Measurements from ENCODE around the gene LIMS1.

LIMS1 gene

GRCh38 chr2:108612514-108613183, 78.4 kb downstream of the LIMS1 start:
- Histone ChIP-seq H3K27me3 (ENCODE audit: control insufficient read depth, insufficient read depth, low read length) (no peaks in the 10 kb centered on the region), H3K27ac (ENCODE audit: low read length) (no peak overlapping the region), H3K4me3 (ENCODE audit: low read length) (no peak overlapping the region), H3K9me3 (ENCODE audit: control insufficient read depth, insufficient read depth, low read length) (no peaks in the 10 kb centered on the region), H3K4me1 (ENCODE audit: control insufficient read depth, insufficient read depth, low read length) (peaks cover 1% of the 10 kb centered on the region; the same call in 1 of the 2 replicates), H3K36me3 (ENCODE audit: control insufficient read depth, insufficient read depth, low read length) (no peaks in the 10 kb centered on the region)
- no peak for DNase-seq (ENCODE audit: low read depth, low spot score)
- WGBS (ENCODE audit: insufficient coverage, insufficient read length), result no CpG with 5 or more reads among the region's 10 CpGs

- no CpG with 5 or more reads among the region's 9 CpGs for WGBS (ENCODE audit: insufficient coverage, insufficient read length)
- no peaks in the 10 kb centered on the region for H3K9me3 ChIP-seq (ENCODE audit: control insufficient read depth, insufficient read depth, low read length)
- H3K27ac ChIP-seq (ENCODE audit: low read length), result no peak overlapping the region
- H3K36me3 ChIP-seq (ENCODE audit: control insufficient read depth, insufficient read depth, low read length), result no peaks in the 10 kb centered on the region
- no peak for DNase-seq (ENCODE audit: low read depth, low spot score)
- H3K27me3 ChIP-seq (ENCODE audit: control insufficient read depth, insufficient read depth, low read length), result no peaks in the 10 kb centered on the region
- peaks cover 1% of the 10 kb centered on the region; the same call in 1 of the 2 replicates for H3K4me1 ChIP-seq (ENCODE audit: control insufficient read depth, insufficient read depth, low read length)
- H3K4me3 ChIP-seq (ENCODE audit: low read length), result no peak overlapping the region
Measured at GRCh38 chr2:108613261-108614042, 79.2 kb downstream of the LIMS1 start.

GRCh38 chr2:108614043-108614545, 79.8 kb downstream of the LIMS1 start:
- no CpG with 5 or more reads among the region's 8 CpGs for WGBS (ENCODE audit: insufficient coverage, insufficient read length)
- H3K27ac ChIP-seq (ENCODE audit: low read length), result no peak overlapping the region
- no peaks in the 10 kb centered on the region for H3K9me3 ChIP-seq (ENCODE audit: control insufficient read depth, insufficient read depth, low read length)
- DNase-seq (ENCODE audit: low read depth, low spot score), result no peak
- H3K4me3 ChIP-seq (ENCODE audit: low read length), result no peak overlapping the region
- H3K4me1 ChIP-seq (ENCODE audit: control insufficient read depth, insufficient read depth, low read length), result peaks cover 1% of the 10 kb centered on the region; the same call in 1 of the 2 replicates
- no peaks in the 10 kb centered on the region for H3K36me3 ChIP-seq (ENCODE audit: control insufficient read depth, insufficient read depth, low read length)
- H3K27me3 ChIP-seq (ENCODE audit: control insufficient read depth, insufficient read depth, low read length), result no peaks in the 10 kb centered on the region

- DNase-seq (ENCODE audit: low read depth, low spot score), result no peak
- Histone ChIP-seq H3K27ac (ENCODE audit: low read length) (no peak overlapping the region), H3K9me3 (ENCODE audit: control insufficient read depth, insufficient read depth, low read length) (no peaks in the 10 kb centered on the region), H3K36me3 (ENCODE audit: control insufficient read depth, insufficient read depth, low read length) (no peaks in the 10 kb centered on the region), H3K27me3 (ENCODE audit: control insufficient read depth, insufficient read depth, low read length) (no peaks in the 10 kb centered on the region), H3K4me1 (ENCODE audit: control insufficient read depth, insufficient read depth, low read length) (no peaks in the 10 kb centered on the region), H3K4me3 (ENCODE audit: low read length) (no peak overlapping the region)
- WGBS (ENCODE audit: insufficient coverage, insufficient read length), result 100% methylated on average over 2 of the region's 4 CpGs
Measured at GRCh38 chr2:108614659-108615058, 80.4 kb downstream of the LIMS1 start.

GRCh38 chr2:108615480-108616090, 81.3 kb downstream of the LIMS1 start:
- Histone ChIP-seq H3K9me3 (ENCODE audit: control insufficient read depth, insufficient read depth, low read length) (no peaks in the 10 kb centered on the region), H3K4me1 (ENCODE audit: control insufficient read depth, insufficient read depth, low read length) (no peaks in the 10 kb centered on the region; the same call in 1 of the 2 replicates), H3K36me3 (ENCODE audit: control insufficient read depth, insufficient read depth, low read length) (no peaks in the 10 kb centered on the region), H3K4me3 (ENCODE audit: low read length) (no peak overlapping the region), H3K27ac (ENCODE audit: low read length) (no peak overlapping the region), H3K27me3 (ENCODE audit: control insufficient read depth, insufficient read depth, low read length) (no peaks in the 10 kb centered on the region)
- no CpG with 5 or more reads among the region's 2 CpGs for WGBS (ENCODE audit: insufficient coverage, insufficient read length)
- DNase-seq (ENCODE audit: low read depth, low spot score), result no peak

- no peak overlapping the region for H3K27ac ChIP-seq (ENCODE audit: low read length)
- H3K4me3 ChIP-seq (ENCODE audit: low read length), result no peak overlapping the region
- H3K36me3 ChIP-seq (ENCODE audit: control insufficient read depth, insufficient read depth, low read length), result no peaks in the 10 kb centered on the region
- H3K4me1 ChIP-seq (ENCODE audit: control insufficient read depth, insufficient read depth, low read length), result no peaks in the 10 kb centered on the region; the same call in 1 of the 2 replicates
- no peaks in the 10 kb centered on the region for H3K9me3 ChIP-seq (ENCODE audit: control insufficient read depth, insufficient read depth, low read length)
- WGBS (ENCODE audit: insufficient coverage, insufficient read length), result no CpG with 5 or more reads among the region's 5 CpGs
- DNase-seq (ENCODE audit: low read depth, low spot score), result no peak
- no peaks in the 10 kb centered on the region for H3K27me3 ChIP-seq (ENCODE audit: control insufficient read depth, insufficient read depth, low read length)
Measured at GRCh38 chr2:108616318-108616717, 82.0 kb downstream of the LIMS1 start.

- Histone ChIP-seq H3K27ac (ENCODE audit: low read length) (no peak overlapping the region), H3K4me3 (ENCODE audit: low read length) (no peak overlapping the region), H3K9me3 (ENCODE audit: control insufficient read depth, insufficient read depth, low read length) (no peaks in the 10 kb centered on the region), H3K36me3 (ENCODE audit: control insufficient read depth, insufficient read depth, low read length) (no peaks in the 10 kb centered on the region), H3K27me3 (ENCODE audit: control insufficient read depth, insufficient read depth, low read length) (no peaks in the 10 kb centered on the region), H3K4me1 (ENCODE audit: control insufficient read depth, insufficient read depth, low read length) (no peaks in the 10 kb centered on the region; the same call in 1 of the 2 replicates)
- no peak for DNase-seq (ENCODE audit: low read depth, low spot score)
- WGBS (ENCODE audit: insufficient coverage, insufficient read length), result no CpG with 5 or more reads among the region's 2 CpGs
Measured at GRCh38 chr2:108616751-108617161, 82.5 kb downstream of the LIMS1 start.

GRCh38 chr2:108617617-108618016, 83.3 kb downstream of the LIMS1 start:
- WGBS (ENCODE audit: insufficient coverage, insufficient read length), result no CpG with 5 or more reads among the region's 2 CpGs
- Histone ChIP-seq H3K27me3 (ENCODE audit: control insufficient read depth, insufficient read depth, low read length) (no peaks in the 10 kb centered on the region), H3K36me3 (ENCODE audit: control insufficient read depth, insufficient read depth, low read length) (no peaks in the 10 kb centered on the region), H3K9me3 (ENCODE audit: control insufficient read depth, insufficient read depth, low read length) (no peaks in the 10 kb centered on the region), H3K4me1 (ENCODE audit: control insufficient read depth, insufficient read depth, low read length) (no peaks in the 10 kb centered on the region; the same call in 1 of the 2 replicates), H3K4me3 (ENCODE audit: low read length) (no peak overlapping the region), H3K27ac (ENCODE audit: low read length) (no peak overlapping the region)
- no peak for DNase-seq (ENCODE audit: low read depth, low spot score)

GRCh38 chr2:108619925-108620620, 85.8 kb downstream of the LIMS1 start:
- H3K4me3 ChIP-seq (ENCODE audit: low read length), result no peak overlapping the region
- DNase-seq (ENCODE audit: low read depth, low spot score), result no peak
- no peaks in the 10 kb centered on the region; the same call in 1 of the 2 replicates for H3K4me1 ChIP-seq (ENCODE audit: control insufficient read depth, insufficient read depth, low read length)
- no peak overlapping the region for H3K27ac ChIP-seq (ENCODE audit: low read length)
- WGBS (ENCODE audit: insufficient coverage, insufficient read length), result no CpG with 5 or more reads among the region's 8 CpGs
- no peaks in the 10 kb centered on the region for H3K27me3 ChIP-seq (ENCODE audit: control insufficient read depth, insufficient read depth, low read length)
- H3K9me3 ChIP-seq (ENCODE audit: control insufficient read depth, insufficient read depth, low read length), result no peaks in the 10 kb centered on the region
- no peaks in the 10 kb centered on the region for H3K36me3 ChIP-seq (ENCODE audit: control insufficient read depth, insufficient read depth, low read length)

- Histone ChIP-seq H3K4me3 (ENCODE audit: low read length) (no peak overlapping the region), H3K36me3 (ENCODE audit: control insufficient read depth, insufficient read depth, low read length) (no peaks in the 10 kb centered on the region), H3K27me3 (ENCODE audit: control insufficient read depth, insufficient read depth, low read length) (no peaks in the 10 kb centered on the region), H3K4me1 (ENCODE audit: control insufficient read depth, insufficient read depth, low read length) (no peaks in the 10 kb centered on the region; the same call in 1 of the 2 replicates), H3K27ac (ENCODE audit: low read length) (peak overlapping the region; percentile 39), H3K9me3 (ENCODE audit: control insufficient read depth, insufficient read depth, low read length) (no peaks in the 10 kb centered on the region)
- no CpG with 5 or more reads among the region's 3 CpGs for WGBS (ENCODE audit: insufficient coverage, insufficient read length)
- no peak for DNase-seq (ENCODE audit: low read depth, low spot score)
Measured at GRCh38 chr2:108620656-108621055, 86.4 kb downstream of the LIMS1 start.
